ENCODE measurements around the gene APBA2.

APBA2 gene

DNA sequence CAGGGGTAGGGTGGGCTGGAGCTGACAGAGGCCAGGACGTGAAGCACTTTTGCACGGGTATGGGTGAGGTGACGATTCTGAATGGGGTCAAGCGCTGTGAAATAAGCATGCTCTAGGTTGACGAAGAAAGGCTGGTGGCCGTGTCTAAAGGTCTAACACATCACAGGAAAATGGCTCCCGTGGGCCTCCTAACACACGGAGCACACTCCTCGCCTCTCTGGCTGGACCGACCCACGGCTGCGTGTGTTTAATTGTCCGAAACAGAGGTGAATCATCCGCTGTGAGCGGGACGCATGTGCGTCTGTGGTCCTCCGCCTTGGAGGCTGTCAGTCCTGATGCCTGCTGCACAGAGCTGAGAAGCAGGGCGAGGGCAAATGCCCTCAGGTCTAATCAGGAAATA is 253.3 kb downstream of the APBA2 start:
- H3K27me3 ChIP-seq (ENCODE audit: control insufficient read depth in 1 of 2, insufficient read depth in 2 of 2, low read length in 2 of 2): no peaks in the 10 kb centered on the region

DNA sequence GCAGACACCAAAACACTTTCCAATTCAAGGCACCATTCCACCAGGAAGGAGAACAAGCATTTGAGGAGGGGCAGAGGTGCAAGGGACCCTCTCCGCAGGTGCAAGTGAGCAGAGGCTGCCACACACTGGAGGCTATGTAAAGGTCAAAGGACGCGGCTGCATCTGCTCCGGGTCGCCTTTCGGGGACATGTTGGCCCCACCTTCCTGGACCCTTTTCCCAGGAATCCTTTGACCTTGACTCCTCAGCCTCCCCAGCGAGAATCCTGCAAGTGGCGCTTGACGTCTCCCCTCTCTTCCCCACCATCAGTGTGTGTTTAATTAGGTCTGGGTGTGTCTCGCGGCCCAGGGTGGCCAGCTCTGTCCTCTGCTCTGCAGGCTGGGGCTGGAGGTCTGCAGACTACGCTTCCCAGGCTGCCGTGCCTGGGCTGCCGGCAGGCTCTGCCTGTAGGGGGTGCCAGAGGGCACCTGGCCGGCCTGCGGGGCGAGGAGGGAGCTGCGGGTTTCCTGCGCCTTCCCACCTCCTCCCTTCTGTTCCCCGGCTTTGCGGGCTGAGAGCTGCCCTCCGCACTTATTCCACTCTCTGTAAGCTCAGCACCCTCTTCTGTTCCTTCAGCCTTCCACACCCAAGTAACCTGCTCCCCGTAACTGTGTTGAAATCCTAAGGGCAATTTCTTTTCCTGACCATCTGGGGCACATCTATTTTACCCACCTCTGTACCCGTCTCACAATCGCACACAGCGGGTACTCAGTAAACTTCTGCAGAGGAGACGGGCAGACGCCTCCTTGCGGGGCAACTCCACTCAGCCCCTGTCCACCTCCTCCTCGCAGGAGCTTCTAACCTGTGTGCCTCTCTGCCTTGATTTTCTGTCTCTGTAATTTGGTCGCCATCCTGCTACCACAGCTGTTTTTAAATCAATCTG is 254.0 kb downstream of the APBA2 start:
- Histone ChIP-seq H3K27ac (ENCODE audit: low read length) (no peak overlapping the region), H3K27me3 (ENCODE audit: control insufficient read depth in 1 of 2, insufficient read depth in 2 of 2, low read length in 2 of 2) (no peaks in the 10 kb centered on the region), H3K4me1 (ENCODE audit: control insufficient read depth, insufficient read depth, low read length) (peaks cover 5% of the 10 kb centered on the region), H3K36me3 (ENCODE audit: control insufficient read depth in 2 of 2, insufficient read depth in 2 of 2, low read length in 2 of 2) (no peaks in the 10 kb centered on the region), H3K9ac (ENCODE audit: low read length in 2 of 2) (peak overlapping the region in 1 of 2 donors; percentile 6), H3K4me3 (ENCODE audit: low read length in 2 of 2) (peak overlapping the region; percentile 38 to 61), H3K9me3 (ENCODE audit: control insufficient read depth in 2 of 2, low read length in 2 of 2) (no peaks in the 10 kb centered on the region)

More for the DNA sequence above, 253.3 kb downstream of the APBA2 start:
- peaks cover 5% of the 10 kb centered on the region for H3K4me1 ChIP-seq (ENCODE audit: control insufficient read depth, insufficient read depth, low read length)
- H3K9me3 ChIP-seq (ENCODE audit: control insufficient read depth in 2 of 2, low read length in 2 of 2): no peaks in the 10 kb centered on the region
- no peak overlapping the region for H3K9ac ChIP-seq (ENCODE audit: low read length in 2 of 2)
- H3K27ac ChIP-seq (ENCODE audit: low read length): no peak overlapping the region
- no peaks in the 10 kb centered on the region for H3K36me3 ChIP-seq (ENCODE audit: control insufficient read depth in 2 of 2, insufficient read depth in 2 of 2, low read length in 2 of 2)
- no peak overlapping the region for H3K4me3 ChIP-seq (ENCODE audit: low read length in 2 of 2)

DNA sequence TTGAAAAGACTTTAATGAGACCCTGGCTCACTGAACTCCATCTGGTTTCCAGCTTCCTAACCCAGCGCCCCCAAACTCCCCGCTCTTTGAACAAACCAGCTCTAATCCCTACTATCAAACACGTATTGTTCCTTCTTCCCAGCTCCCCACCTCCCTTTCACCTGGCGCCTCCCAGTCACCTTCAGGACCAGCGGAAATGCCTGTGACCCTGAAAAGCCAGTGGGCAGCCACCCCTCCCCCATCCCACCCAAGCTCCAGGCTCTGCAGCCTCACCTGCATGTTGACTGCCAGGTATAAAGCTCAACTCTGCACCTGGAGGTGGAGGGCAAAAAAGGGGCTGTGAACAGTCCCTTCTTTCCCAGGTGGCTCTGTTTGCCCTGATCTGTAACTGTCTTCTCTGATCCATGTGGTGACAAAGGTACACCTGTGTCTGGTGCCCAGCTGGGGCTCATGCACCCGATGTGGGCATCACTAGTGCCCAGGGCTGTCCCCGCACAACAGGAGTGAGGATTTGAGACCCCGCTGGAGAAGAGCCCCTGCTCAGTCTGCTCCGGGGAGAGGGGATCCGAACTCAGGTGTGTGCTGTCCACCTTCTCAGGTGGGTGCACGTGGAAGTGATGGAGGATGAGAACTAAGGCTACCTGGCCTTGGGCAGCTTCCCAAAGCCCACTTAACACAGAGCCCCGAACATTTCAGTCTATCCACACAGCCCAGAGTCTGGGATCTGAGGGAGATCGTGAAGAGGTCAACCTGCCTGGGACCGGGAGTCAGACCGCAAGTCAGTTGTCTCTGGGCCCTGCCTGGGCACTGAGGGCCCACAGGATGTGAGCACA is 254.9 kb downstream of the APBA2 start:
- Histone ChIP-seq H3K4me3 (ENCODE audit: low read length in 2 of 2) (no peak overlapping the region), H3K9ac (ENCODE audit: low read length in 2 of 2) (no peak overlapping the region), H3K36me3 (ENCODE audit: control insufficient read depth in 2 of 2, insufficient read depth in 2 of 2, low read length in 2 of 2) (no peaks in the 10 kb centered on the region), H3K9me3 (ENCODE audit: control insufficient read depth in 2 of 2, low read length in 2 of 2) (no peaks in the 10 kb centered on the region), H3K27ac (ENCODE audit: low read length) (no peak overlapping the region), H3K4me1 (ENCODE audit: control insufficient read depth, insufficient read depth, low read length) (peaks cover 5% of the 10 kb centered on the region), H3K27me3 (ENCODE audit: control insufficient read depth in 1 of 2, insufficient read depth in 2 of 2, low read length in 2 of 2) (no peaks in the 10 kb centered on the region)

DNA sequence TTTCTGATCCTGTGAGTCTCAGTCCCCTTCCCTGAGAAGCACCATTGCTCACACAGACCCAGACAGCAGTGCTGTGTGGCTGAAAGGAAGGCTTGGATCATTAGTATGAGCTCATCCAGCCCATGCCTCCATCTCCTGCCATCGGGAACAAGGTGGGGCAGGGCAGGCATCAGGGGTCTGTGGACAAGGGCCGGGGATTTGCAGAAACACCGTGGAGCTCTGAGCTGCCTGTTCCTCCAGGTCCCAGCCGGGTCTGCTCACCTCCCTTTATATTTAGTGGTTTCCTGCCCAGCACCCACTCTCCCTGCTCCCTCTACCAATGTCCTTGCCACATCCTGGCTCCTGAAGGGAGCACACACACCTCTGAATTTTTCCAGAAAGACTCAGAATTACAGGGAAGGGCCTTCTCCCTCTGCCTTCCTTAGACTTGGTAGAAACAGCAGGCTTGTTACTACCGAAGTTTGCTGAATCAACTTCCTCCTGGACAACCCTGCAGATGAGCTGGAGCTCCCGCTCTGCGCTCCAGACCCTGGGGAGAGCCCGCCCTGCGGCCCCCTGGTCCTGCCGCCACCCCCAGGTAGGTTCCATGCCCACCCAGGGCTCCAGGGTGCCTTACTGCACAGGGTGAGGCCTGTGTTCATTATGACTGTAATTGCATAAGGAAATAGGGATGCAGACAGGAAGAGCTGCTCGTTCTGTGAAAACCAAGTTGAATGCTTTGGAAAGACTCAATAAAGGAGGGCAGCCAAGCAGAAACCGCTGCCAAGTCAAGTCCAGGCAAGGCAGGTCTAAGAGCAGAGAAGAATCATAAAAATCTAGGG is 255.7 kb downstream of the APBA2 start:
- Histone ChIP-seq H3K36me3 (ENCODE audit: control insufficient read depth in 2 of 2, insufficient read depth in 2 of 2, low read length in 2 of 2) (no peaks in the 10 kb centered on the region), H3K27me3 (ENCODE audit: control insufficient read depth in 1 of 2, insufficient read depth in 2 of 2, low read length in 2 of 2) (no peaks in the 10 kb centered on the region), H3K9me3 (ENCODE audit: control insufficient read depth in 2 of 2, low read length in 2 of 2) (no peaks in the 10 kb centered on the region), H3K27ac (ENCODE audit: low read length) (no peak overlapping the region), H3K4me1 (ENCODE audit: control insufficient read depth, insufficient read depth, low read length) (peaks cover 5% of the 10 kb centered on the region), H3K4me3 (ENCODE audit: low read length in 2 of 2) (no peak overlapping the region), H3K9ac (ENCODE audit: low read length in 2 of 2) (no peak overlapping the region)

DNA sequence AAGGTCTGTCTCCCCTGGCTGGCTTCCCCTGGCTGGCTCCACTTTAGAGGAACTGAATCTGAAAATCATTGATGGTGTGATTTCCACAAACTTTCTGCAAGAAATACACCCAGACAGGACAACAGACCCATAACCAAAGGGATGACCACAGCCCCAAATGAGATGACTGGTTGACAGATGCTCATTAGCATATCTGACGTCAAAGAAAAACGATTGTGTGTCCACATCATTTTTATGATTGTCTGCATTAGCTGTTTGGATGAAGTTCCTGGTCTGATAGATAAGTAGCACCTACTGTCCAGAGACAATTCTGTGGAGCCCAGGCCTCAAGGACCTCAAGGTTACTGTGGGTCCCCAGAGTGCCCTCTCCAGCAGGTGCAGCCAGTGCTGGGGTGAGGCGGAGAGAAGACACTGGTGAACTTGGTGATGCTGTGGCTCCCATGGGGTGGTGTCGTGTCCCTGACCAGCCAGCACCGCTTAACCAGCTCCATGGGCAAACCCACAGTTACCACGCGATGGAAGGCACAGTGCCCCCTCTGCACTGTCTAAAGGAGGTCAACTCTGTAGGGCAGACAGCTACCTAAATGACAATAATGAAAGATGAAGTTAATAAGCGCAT is 256.5 kb downstream of the APBA2 start:
- peaks cover 5% of the 10 kb centered on the region for H3K4me1 ChIP-seq (ENCODE audit: control insufficient read depth, insufficient read depth, low read length)
- no peaks in the 10 kb centered on the region for H3K9me3 ChIP-seq (ENCODE audit: control insufficient read depth in 2 of 2, low read length in 2 of 2)
- H3K36me3 ChIP-seq (ENCODE audit: control insufficient read depth in 2 of 2, insufficient read depth in 2 of 2, low read length in 2 of 2): no peaks in the 10 kb centered on the region
- H3K9ac ChIP-seq (ENCODE audit: low read length in 2 of 2): no peak overlapping the region
- H3K27me3 ChIP-seq (ENCODE audit: control insufficient read depth in 1 of 2, insufficient read depth in 2 of 2, low read length in 2 of 2): no peaks in the 10 kb centered on the region
- no peak overlapping the region for H3K27ac ChIP-seq (ENCODE audit: low read length)
- no peak overlapping the region for H3K4me3 ChIP-seq (ENCODE audit: low read length in 2 of 2)

DNA sequence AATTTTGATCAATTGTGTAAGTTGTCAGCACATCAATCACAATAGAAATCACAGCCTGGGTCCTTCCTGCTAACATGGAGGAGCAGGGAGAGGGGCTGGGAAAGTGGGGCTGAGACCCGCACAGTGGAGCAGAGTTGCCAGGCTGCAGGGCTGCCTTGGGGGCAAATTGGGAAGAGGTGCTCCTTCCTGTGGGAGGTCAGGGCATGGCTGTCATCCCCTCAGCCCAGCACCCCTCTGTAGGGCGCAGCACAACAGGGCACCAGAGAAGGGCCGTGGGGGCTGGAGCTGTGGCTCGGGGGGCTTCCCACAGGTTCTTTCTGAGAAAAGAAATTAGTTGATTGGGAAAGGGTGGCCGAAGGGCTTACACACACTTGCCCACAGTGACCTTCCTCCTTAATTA is 257.5 kb downstream of the APBA2 start:
- H3K4me1 ChIP-seq (ENCODE audit: control insufficient read depth, insufficient read depth, low read length): peaks cover 5% of the 10 kb centered on the region

DNA sequence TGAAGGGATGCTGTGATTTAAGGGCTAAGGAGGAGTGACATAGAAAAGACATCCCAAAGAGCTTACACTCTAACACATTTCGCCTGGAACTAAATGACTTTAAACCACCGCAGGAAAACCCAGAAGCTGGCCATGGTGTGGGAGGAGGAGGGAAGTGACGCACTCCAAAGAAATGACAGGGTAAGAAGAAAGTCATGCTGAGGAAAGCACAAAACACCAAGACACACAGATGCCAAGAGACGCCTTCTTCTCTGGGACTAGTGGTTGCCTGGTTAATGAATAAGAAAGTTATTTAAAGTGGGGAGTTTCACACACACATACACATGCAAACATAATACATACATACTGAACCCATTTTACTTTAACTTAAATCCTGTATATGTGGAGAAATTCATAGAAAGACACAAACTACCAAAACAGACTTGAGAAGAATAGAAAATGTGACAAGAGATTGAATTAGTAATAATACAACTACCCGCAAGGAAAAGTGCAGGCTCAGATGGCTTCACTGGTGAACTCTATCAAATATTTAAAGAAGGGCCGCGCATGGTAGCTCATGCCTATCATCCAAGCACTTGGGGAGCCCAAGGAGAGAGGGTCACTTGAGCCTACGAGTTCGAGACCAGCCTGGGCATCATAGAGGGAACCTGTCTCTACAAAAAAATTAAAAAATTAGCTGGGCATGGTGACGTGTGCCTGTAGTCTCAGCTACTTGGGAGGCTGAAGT is 258.3 kb downstream of the APBA2 start:
- Histone ChIP-seq H3K36me3 (ENCODE audit: control insufficient read depth in 2 of 2, insufficient read depth in 2 of 2, low read length in 2 of 2) (no peaks in the 10 kb centered on the region), H3K27ac (ENCODE audit: low read length) (no peak overlapping the region), H3K9me3 (ENCODE audit: control insufficient read depth in 2 of 2, low read length in 2 of 2) (no peaks in the 10 kb centered on the region), H3K4me1 (ENCODE audit: control insufficient read depth, insufficient read depth, low read length) (peaks cover 5% of the 10 kb centered on the region), H3K9ac (ENCODE audit: low read length in 2 of 2) (no peak overlapping the region), H3K27me3 (ENCODE audit: control insufficient read depth in 1 of 2, insufficient read depth in 2 of 2, low read length in 2 of 2) (no peaks in the 10 kb centered on the region), H3K4me3 (ENCODE audit: low read length in 2 of 2) (no peak overlapping the region)

More for the DNA sequence above, 257.5 kb downstream of the APBA2 start:
- Histone ChIP-seq H3K9me3 (ENCODE audit: control insufficient read depth in 2 of 2, low read length in 2 of 2) (no peaks in the 10 kb centered on the region), H3K36me3 (ENCODE audit: control insufficient read depth in 2 of 2, insufficient read depth in 2 of 2, low read length in 2 of 2) (no peaks in the 10 kb centered on the region), H3K27me3 (ENCODE audit: control insufficient read depth in 1 of 2, insufficient read depth in 2 of 2, low read length in 2 of 2) (no peaks in the 10 kb centered on the region), H3K27ac (ENCODE audit: low read length) (no peak overlapping the region), H3K4me3 (ENCODE audit: low read length in 2 of 2) (no peak overlapping the region), H3K9ac (ENCODE audit: low read length in 2 of 2) (no peak overlapping the region)

DNA sequence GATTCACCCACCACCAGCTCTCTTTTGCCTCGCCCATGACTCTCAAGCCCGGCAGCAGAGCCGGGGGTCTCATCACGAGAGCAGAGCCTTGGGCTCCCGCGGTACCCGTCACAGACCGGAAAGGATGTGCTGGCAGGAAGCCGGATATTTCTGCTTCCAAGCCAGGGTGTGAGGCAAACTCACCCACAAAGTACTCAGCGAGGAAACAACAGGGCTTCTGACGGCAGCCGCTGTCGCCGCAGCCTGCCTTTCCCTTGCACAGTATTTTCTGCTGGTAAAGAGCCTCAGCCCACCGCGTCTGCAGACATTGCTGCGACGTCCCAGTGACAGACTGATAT is 263.9 kb downstream of the APBA2 start:
- Histone ChIP-seq H3K4me1 (ENCODE audit: control insufficient read depth, insufficient read depth, low read length) (no peaks in the 10 kb centered on the region), H3K9ac (ENCODE audit: low read length in 2 of 2) (no peak overlapping the region), H3K27me3 (ENCODE audit: control insufficient read depth in 1 of 2, insufficient read depth in 2 of 2, low read length in 2 of 2) (no peaks in the 10 kb centered on the region), H3K36me3 (ENCODE audit: control insufficient read depth in 2 of 2, insufficient read depth in 2 of 2, low read length in 2 of 2) (no peaks in the 10 kb centered on the region), H3K27ac (ENCODE audit: low read length) (no peak overlapping the region), H3K9me3 (ENCODE audit: control insufficient read depth in 2 of 2, low read length in 2 of 2) (no peaks in the 10 kb centered on the region), H3K4me3 (ENCODE audit: low read length in 2 of 2) (no peak overlapping the region)

DNA sequence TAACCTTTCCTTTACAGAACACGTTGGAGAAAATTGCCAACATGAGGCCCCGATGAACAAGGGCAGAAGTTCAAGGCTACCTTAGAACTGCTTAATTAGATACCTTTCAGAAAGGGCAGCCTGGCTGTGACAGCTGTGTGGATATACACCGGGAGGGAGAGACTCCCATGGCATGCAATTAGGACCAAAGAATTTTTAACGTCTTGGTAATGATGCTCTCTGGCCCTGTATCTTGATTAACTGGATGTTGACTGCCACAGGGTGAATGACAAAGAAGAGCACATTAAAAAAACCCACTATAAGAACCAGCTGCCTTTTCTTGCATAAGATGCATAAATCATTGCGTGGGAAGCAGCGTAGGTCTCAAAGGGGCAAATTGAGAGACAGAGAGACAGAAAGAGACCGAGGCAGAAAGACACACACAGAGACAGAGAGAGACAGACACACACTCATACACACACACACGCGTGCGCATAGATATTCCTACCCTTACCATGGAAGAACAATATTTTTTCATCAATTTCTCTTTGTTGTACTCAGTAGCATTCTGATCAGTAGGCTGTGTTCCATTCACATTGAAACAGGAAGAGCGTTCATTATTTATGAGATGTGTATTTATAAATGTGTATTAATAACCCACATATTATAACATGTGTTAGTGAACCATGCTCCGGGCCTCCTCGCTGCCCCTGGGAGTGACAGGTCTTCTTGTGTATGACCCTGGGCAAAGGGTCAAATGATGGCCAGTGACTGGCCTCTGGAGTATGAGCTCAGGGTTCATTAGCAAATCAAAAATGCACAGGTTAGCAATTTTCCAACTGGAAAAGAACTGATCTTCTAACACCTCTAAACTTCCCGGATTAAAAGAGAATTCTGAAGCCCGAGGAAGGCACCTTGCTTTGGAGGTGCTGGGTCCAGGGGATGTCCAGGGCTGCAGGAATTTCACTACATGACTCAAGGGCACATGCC is 265.0 kb downstream of the APBA2 start:
- Histone ChIP-seq H3K27me3 (ENCODE audit: control insufficient read depth in 1 of 2, insufficient read depth in 2 of 2, low read length in 2 of 2) (no peaks in the 10 kb centered on the region), H3K9me3 (ENCODE audit: control insufficient read depth in 2 of 2, low read length in 2 of 2) (no peaks in the 10 kb centered on the region), H3K9ac (ENCODE audit: low read length in 2 of 2) (no peak overlapping the region), H3K4me1 (ENCODE audit: control insufficient read depth, insufficient read depth, low read length) (no peaks in the 10 kb centered on the region), H3K36me3 (ENCODE audit: control insufficient read depth in 2 of 2, insufficient read depth in 2 of 2, low read length in 2 of 2) (no peaks in the 10 kb centered on the region), H3K27ac (ENCODE audit: low read length) (no peak overlapping the region), H3K4me3 (ENCODE audit: low read length in 2 of 2) (no peak overlapping the region)
